Activated CD8-positive, alpha-beta T cell treated with anti-CD3 and anti-CD28 coated beads for 36 hours (primary cell): ENCODE measurements around the gene CFAP221. TPM values are rescaled to one million over a fixed set of nuclear protein-coding genes. Genes with fewer than 3 reads are reported as not detected.

Source experiments
- ATAC-seq: fragments of 200-7000 bp; cut with Tn5 transposase; one replicate; pipeline ENCODE4 v1.10.0; 2021; ENCODE audit warnings: mild to moderate bottlenecking, moderate library complexity
- CTCF ChIA-PET: fragments of 350-600 bp; sonication (Branson Sonifier 250); formaldehyde crosslinking; loops from one replicate; lab custom pipeline; 2021; ENCODE audit warnings: antibody characterized with exemption; lab: Charles Lee
- POLR2A ChIA-PET: fragments of 350-600 bp; sonication (Branson Sonifier 250); formaldehyde crosslinking; loops from one replicate; lab custom pipeline; 2021; ENCODE audit warnings: antibody characterized with exemption; lab: Charles Lee
- DNase-seq: peaks from one replicate; pipeline ENCODE4 v3.0.0-alpha.2; 2020
- H3K27ac Mint-ChIP-seq: one replicate; pipeline ENCODE4 v1.8.0; 2021; ENCODE audit warnings: mild to moderate bottlenecking, mixed read lengths
- H3K27me3 Mint-ChIP-seq: one replicate; pipeline ENCODE4 v1.8.0; 2021; ENCODE audit warnings: mixed read lengths
- H3K36me3 Mint-ChIP-seq: one replicate; pipeline ENCODE4 v1.8.0; 2021; ENCODE audit warnings: low read depth, mixed read lengths
- H3K4me1 Mint-ChIP-seq: one replicate; pipeline ENCODE4 v1.8.0; 2021; ENCODE audit warnings: low read depth, mixed read lengths
- H3K4me3 Mint-ChIP-seq: one replicate; pipeline ENCODE4 v1.8.0; 2021; ENCODE audit warnings: mild to moderate bottlenecking, moderate library complexity, mixed read lengths
- H3K9me3 Mint-ChIP-seq: one replicate; pipeline ENCODE4 v1.8.0; 2021; ENCODE audit warnings: mixed read lengths
- CTCF ChIP-seq: fragments of 200-600 bp; IDR thresholded peaks from one replicate; pipeline ENCODE4 v1.8.0; 2022; ENCODE audit warnings: antibody characterized with exemption, mild to moderate bottlenecking
- intact Hi-C: fragments of 100-400 bp; cut with micrococcal nuclease; formaldehyde crosslinking; loops from one replicate; pipeline ENCODE4 v1.10.0; 2022
- total RNA-seq, 2 experiments: library from RNA; stranded (reverse); gene quantifications; one replicate each; pipeline ENCODE4 v1.2.3, GENCODE V29; 2021

CFAP221 gene
- total RNA-seq, 2 experiments from 2014 or later = not detected

DNA sequence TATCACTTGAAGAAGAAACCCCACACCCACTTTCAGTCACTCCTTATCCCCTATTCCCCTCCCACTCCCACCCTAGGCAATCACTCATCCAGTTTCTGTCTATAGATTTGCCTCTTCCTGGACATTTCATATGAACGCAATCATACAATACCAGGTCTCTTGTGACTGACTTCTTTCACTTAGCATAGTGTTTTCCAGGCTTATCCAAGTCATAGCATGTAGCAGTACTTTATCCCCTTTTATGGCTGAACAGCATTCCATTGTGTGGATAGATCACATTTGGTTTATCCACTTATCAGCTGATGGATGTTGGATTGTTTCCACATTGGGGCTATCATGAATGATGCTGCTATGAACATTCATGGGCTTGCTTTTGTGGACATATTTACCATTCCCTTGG is 6.6 kb downstream of the CFAP221 start:
- no peak for ATAC-seq
- intact Hi-C loops = no loop called here
- Mint-ChIP-seq H3K4me3 (no peak overlapping the region), H3K27ac (no peak overlapping the region), H3K9me3 (no peaks in the 10 kb centered on the region), H3K27me3 (peaks cover 17% of the 10 kb centered on the region), H3K4me1 (no peaks in the 10 kb centered on the region), H3K36me3 (no peaks in the 10 kb centered on the region)
- DNase-seq = no peak
- ChIA-PET POLR2A (no interaction called here), CTCF (no interaction called here)
- no peak for TF ChIP-seq CTCF

DNA sequence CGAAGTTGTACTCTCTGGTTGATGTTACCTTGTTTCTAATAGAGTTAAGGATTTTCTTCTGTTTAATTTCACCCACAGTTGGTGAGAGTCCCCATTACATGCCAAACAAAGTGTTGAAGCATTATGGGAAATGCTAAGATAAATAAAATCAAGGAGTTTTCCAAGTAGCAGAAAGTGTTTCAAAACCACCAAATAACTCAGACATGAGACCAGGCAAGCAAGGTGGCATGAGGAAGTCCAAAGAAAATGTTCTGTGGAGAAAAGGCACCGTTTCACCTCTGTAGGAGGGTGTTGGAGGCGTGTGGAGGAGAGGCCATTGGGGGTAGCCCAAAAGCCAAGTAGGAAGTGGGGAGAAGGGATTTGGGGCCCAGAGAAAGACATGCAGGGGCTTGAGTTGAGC is 8.7 kb downstream of the CFAP221 start:
- no peak overlapping the region for H3K4me3 Mint-ChIP-seq
- H3K36me3 Mint-ChIP-seq = no peaks in the 10 kb centered on the region
- no peaks in the 10 kb centered on the region for H3K4me1 Mint-ChIP-seq
- intact Hi-C loops = no loop called here
- DNase-seq = no peak
- ATAC-seq = no peak
- H3K27ac Mint-ChIP-seq = no peak overlapping the region
- H3K27me3 Mint-ChIP-seq = peaks cover 10% of the 10 kb centered on the region
- H3K9me3 Mint-ChIP-seq = no peaks in the 10 kb centered on the region
- ChIA-PET CTCF (no interaction called here), POLR2A (no interaction called here)
- no peak for TF ChIP-seq CTCF

- DNase-seq (no peak), ATAC-seq (no peak)
- intact Hi-C loops = no loop called here
- peaks cover 10% of the 10 kb centered on the region for H3K27me3 Mint-ChIP-seq
- CTCF ChIA-PET = no interaction called here
- no peaks in the 10 kb centered on the region for H3K9me3 Mint-ChIP-seq
- TF ChIP-seq CTCF = no peak
- POLR2A ChIA-PET = no interaction called here
- no peak overlapping the region for H3K4me3 Mint-ChIP-seq
- no peaks in the 10 kb centered on the region for H3K36me3 Mint-ChIP-seq
- no peak overlapping the region for H3K27ac Mint-ChIP-seq
- no peaks in the 10 kb centered on the region for H3K4me1 Mint-ChIP-seq
Measured at GRCh38 chr2:119553687-119554344, 9.6 kb downstream of the CFAP221 start.

GRCh38 chr2:119565481-119565880 is 21.2 kb downstream of the CFAP221 start:
- CTCF ChIA-PET = no interaction called here
- intact Hi-C loops = no loop called here
- TF ChIP-seq CTCF = no peak
- Mint-ChIP-seq H3K27me3 (no peaks in the 10 kb centered on the region), H3K9me3 (no peaks in the 10 kb centered on the region), H3K36me3 (no peaks in the 10 kb centered on the region), H3K4me1 (no peaks in the 10 kb centered on the region), H3K4me3 (no peak overlapping the region), H3K27ac (no peak overlapping the region)
- no peak for DNase-seq
- ATAC-seq = no peak
- POLR2A ChIA-PET = no interaction called here

DNA sequence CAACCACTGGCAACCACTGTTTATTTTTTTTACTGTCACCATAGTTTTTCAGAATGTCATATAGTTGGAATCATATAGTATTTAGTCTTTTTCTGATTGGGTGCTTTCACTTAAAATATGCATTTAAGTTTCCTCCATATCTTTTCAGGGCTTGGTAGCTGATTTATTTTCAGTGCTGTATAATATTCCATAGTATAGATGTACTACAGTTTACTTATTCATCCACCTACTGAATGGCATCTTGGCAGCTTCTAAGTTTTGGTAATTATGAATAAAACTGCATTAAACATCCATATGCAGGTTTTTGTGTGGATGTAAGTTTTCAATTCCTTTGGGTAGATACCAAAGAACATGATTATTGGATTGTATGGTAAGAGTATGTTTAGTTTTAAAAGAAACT is 23.0 kb downstream of the CFAP221 start:
- no peak overlapping the region for H3K4me3 Mint-ChIP-seq
- ChIA-PET CTCF (no interaction called here), POLR2A (no interaction called here)
- no peaks in the 10 kb centered on the region for H3K27me3 Mint-ChIP-seq
- H3K36me3 Mint-ChIP-seq = no peaks in the 10 kb centered on the region
- H3K27ac Mint-ChIP-seq = no peak overlapping the region
- H3K4me1 Mint-ChIP-seq = no peaks in the 10 kb centered on the region
- H3K9me3 Mint-ChIP-seq = no peaks in the 10 kb centered on the region
- ATAC-seq = no peak
- no peak for DNase-seq
- TF ChIP-seq CTCF = no peak
- intact Hi-C loops = no loop called here
